Liver (tissue), 9 donors: ENCODE data around the gene CARD14. TPM values are rescaled to one million over a fixed set of nuclear protein-coding genes. Genes with fewer than 3 reads are reported as not detected.

Experiments
- DNase-seq: peaks from one replicate; pipeline ENCODE4 v3.0.0-alpha.2; 2017; ENCODE audit warnings: low spot score
- H3K27ac ChIP-seq, 2 donors: one replicate each; pipeline ENCODE4 v1.7.0; 2013; ENCODE audit warnings: inconsistent platforms in 2 of 2, low read length in 2 of 2, control low read depth in 1 of 2, low read depth in 1 of 2, mild to moderate bottlenecking in 1 of 2
- H3K27me3 ChIP-seq, 4 donors: one replicate each; pipeline versions ENCODE4 v1.6.1 to v1.7.0; 2013; ENCODE audit warnings: low read length in 3 of 4, inconsistent platforms in 1 of 4, mild to moderate bottlenecking in 1 of 4, moderate library complexity in 1 of 4; ENCODE audit not compliant: control insufficient read depth in 4 of 4, insufficient read depth in 4 of 4
- H3K36me3 ChIP-seq, 4 donors: one replicate each; pipeline versions ENCODE4 v1.6.1 to v1.7.0; 2013; ENCODE audit warnings: low read length in 3 of 4, mild to moderate bottlenecking in 3 of 4, low read depth in 1 of 4, moderate library complexity in 1 of 4; ENCODE audit not compliant: control insufficient read depth in 4 of 4, insufficient read depth in 3 of 4
- H3K4me1 ChIP-seq, 4 donors: one replicate each; pipeline versions ENCODE4 v1.6.1 to v1.7.0; 2013; ENCODE audit warnings: low read length in 3 of 4, mild to moderate bottlenecking in 3 of 4, moderate library complexity in 1 of 4; ENCODE audit not compliant: control insufficient read depth in 4 of 4, insufficient read depth in 4 of 4
- H3K4me3 ChIP-seq, 3 donors: one replicate each; pipeline versions ENCODE4 v1.6.1 to v1.7.0; 2013; ENCODE audit warnings: low read length in 3 of 3, control low read depth in 1 of 3, low read depth in 1 of 3, mild to moderate bottlenecking in 1 of 3
- H3K9ac ChIP-seq, 2 donors: one replicate each; pipeline ENCODE4 v1.7.0; 2013; ENCODE audit warnings: low read length in 2 of 2, mild to moderate bottlenecking in 2 of 2, moderate library complexity in 2 of 2, control low read depth in 1 of 2, low read depth in 1 of 2
- H3K9me3 ChIP-seq, 4 donors: one replicate each; pipeline versions ENCODE4 v1.6.1 to v1.7.0; 2013; ENCODE audit warnings: low read length in 3 of 4; ENCODE audit not compliant: control insufficient read depth in 4 of 4
- EGR1 ChIP-seq, 2 donors: IDR thresholded peaks; 2 replicates each; pipeline ENCODE4 v1.6.1; 2016 to 2018; ENCODE audit warnings: antibody characterized with exemption in 2 of 2, low read depth in 2 of 2
- FOXA1 ChIP-seq: IDR thresholded peaks from 2 replicates; pipeline ENCODE4 v1.6.1; 2016; ENCODE audit warnings: antibody characterized with exemption
- FOXA2 ChIP-seq: IDR thresholded peaks from 2 replicates; pipeline ENCODE4 v1.6.1; 2016; ENCODE audit warnings: antibody characterized with exemption
- GABPA ChIP-seq, 2 donors: IDR thresholded peaks in 1 of 2; conservative IDR thresholded peaks in 1 of 2; 2 replicates each; pipeline ENCODE4 v1.6.1; 2016; ENCODE audit warnings: antibody characterized with exemption in 2 of 2, mild to moderate bottlenecking in 1 of 2, moderate library complexity in 1 of 2
- HNF4A ChIP-seq, 2 donors: conservative IDR thresholded peaks; 2 replicates each; pipeline ENCODE4 v1.6.1; 2016; ENCODE audit warnings: antibody characterized with exemption in 2 of 2, mild to moderate bottlenecking in 2 of 2
- HNF4G ChIP-seq: IDR thresholded peaks from 2 replicates; pipeline ENCODE4 v1.6.1; 2016; ENCODE audit warnings: antibody characterized with exemption
- JUND ChIP-seq, 2 donors: IDR thresholded peaks; 2 replicates each; pipeline ENCODE4 v1.6.1; 2016; ENCODE audit warnings: antibody characterized with exemption in 2 of 2
- NR2F2 ChIP-seq: IDR thresholded peaks from 2 replicates; pipeline ENCODE4 v1.6.1; 2016; ENCODE audit warnings: antibody characterized with exemption
- RAD21 ChIP-seq, 2 donors: IDR thresholded peaks; 2 replicates each; pipeline ENCODE4 v1.6.1; 2016; ENCODE audit warnings: antibody characterized with exemption in 2 of 2, mild to moderate bottlenecking in 2 of 2
- RXRA ChIP-seq, 2 donors: IDR thresholded peaks; 2 replicates each; pipeline ENCODE4 v1.6.1; 2017 to 2018; ENCODE audit warnings: antibody characterized with exemption in 2 of 2, mild to moderate bottlenecking in 1 of 2
- SP1 ChIP-seq: IDR thresholded peaks from 2 replicates; pipeline ENCODE4 v1.6.1; 2018; ENCODE audit warnings: antibody characterized with exemption, mild to moderate bottlenecking
- TAF1 ChIP-seq: conservative IDR thresholded peaks from 2 replicates; pipeline ENCODE4 v1.6.1; 2016; ENCODE audit warnings: antibody characterized with exemption, mild to moderate bottlenecking
- YY1 ChIP-seq: IDR thresholded peaks from 2 replicates; pipeline ENCODE4 v1.6.1; 2016; ENCODE audit warnings: antibody characterized with exemption, mild to moderate bottlenecking
- WGBS: extraction: QIAGEN DNeasy Blood & Tissue Kit; methylation state at CpG from one replicate; pipeline ENCODE4 v1.1.7; 2013; 5-methylcytosine and 5-hydroxymethylcytosine counted together
- polyA plus RNA-seq, 2 donors: library from polyadenylated mRNA; stranded (reverse) in 1 of 2; unstranded in 1 of 2; fragments of 200-250 nt in 1 of 2; fragments of >200 nt in 1 of 2; fragmentation: Nextera tagmentation in 1 of 2; extraction: Ambion mirVana in 1 of 2; gene quantifications; one replicate each; pipeline versions ENCODE4 v1.2.1 to v1.2.3, GENCODE V29; 2013 to 2015
- total RNA-seq, 2 donors: library from RNA; depleted of rRNA; stranded (reverse); fragments of >200 nt; gene quantifications; one replicate each; pipeline ENCODE4 v1.2.3, GENCODE V29; 2014
- TF ChIP-seq, protein P1 (sequence below): IDR thresholded peaks from 2 replicates; pipeline ENCODE4 v1.6.1; 2016; ENCODE audit warnings: antibody characterized with exemption
- TF ChIP-seq, protein P2 (sequence below): IDR thresholded peaks from 2 replicates; pipeline ENCODE4 v1.6.1; 2016; ENCODE audit warnings: antibody characterized with exemption, mild to moderate bottlenecking
- TF ChIP-seq, protein P3 (sequence below): IDR thresholded peaks from 2 replicates; pipeline ENCODE4 v1.6.1; 2016; ENCODE audit warnings: antibody characterized with exemption
- TF ChIP-seq, protein P4 (sequence below): IDR thresholded peaks from 2 replicates; pipeline ENCODE4 v1.6.1; 2016; ENCODE audit warnings: antibody characterized with exemption
- TF ChIP-seq, protein P5 (sequence below): fragments of 150-350 bp; IDR thresholded peaks from 2 replicates; pipeline ENCODE4 v1.5.1; 2017; ENCODE audit warnings: improper control_type of control experiment, low read depth, low read length; ENCODE audit not compliant: missing input control
- donor health status: healthy.
- donor health status: healthy.
- donor health status: healthy.
- donor health status: healthy.
- donor health status: healthy.

Gene CARD14
- total and polyA plus RNA-seq, 4 donors, result 0.07 to 0.70 (median 0.29) TPM

DNA sequence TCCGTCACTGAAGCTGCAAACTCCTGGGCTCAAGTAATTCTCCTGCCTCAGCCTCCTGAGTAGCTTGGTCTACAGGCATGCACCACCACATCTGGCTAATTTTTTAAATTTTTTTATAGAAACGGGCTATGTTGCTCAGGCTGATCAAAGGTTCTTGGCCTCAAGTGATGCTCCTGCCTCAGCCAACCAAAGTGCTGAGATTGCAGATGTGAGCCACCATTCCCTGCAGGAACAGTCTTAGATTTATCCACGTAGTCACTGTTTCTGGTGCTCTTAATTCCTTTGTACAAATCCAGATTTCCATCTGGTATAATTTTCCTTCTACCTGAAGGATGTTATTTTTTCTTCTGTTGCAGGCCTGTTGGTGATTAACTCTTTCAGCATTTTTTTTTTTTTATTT, 63.4 kb downstream of the CARD14 start (continued):
- TF ChIP-seq FOXA1 (no peak), EGR1 (IDR thresholded peaks at IDR 0.05; ENCODE audit: low read depth in 2 of 2) (no peak), HNF4G (no peak)

DNA sequence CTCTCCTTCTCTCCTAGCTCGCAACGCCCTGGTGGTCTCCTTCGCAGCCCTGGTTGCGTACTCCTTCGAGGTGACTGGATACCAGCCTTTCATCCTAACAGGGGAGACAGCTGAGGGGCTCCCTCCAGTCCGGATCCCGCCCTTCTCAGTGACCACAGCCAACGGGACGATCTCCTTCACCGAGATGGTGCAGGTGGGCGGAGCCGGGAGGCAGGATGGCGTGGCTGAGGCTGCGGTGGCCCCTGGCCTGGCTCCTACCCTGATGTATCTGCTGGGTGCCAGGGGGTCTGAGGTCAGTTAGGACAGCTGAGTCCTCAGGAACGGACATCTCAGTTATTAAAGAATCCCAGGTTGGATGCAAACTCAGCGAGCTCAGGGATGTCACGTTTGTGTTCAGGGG, 67.1 kb downstream of the CARD14 start:
- Histone ChIP-seq H3K36me3 (peaks cover 3 to 33% (median 18%) of the 10 kb centered on the region in 4 donors), H3K4me1 (no peaks in the 10 kb centered on the region), H3K4me3 (no peak overlapping the region), H3K9me3 (peaks cover 0 to 7% (median 2%) of the 10 kb centered on the region in 4 donors), H3K27ac (no peak overlapping the region), H3K27me3 (no peaks in the 10 kb centered on the region), H3K9ac (no peak overlapping the region)
- 91% methylated on average over 17 of the region's 17 CpGs for WGBS
- DNase-seq, result no peak
- TF ChIP-seq SP1, result no peak
- TF ChIP-seq GABPA (IDR thresholded peaks at IDR 0.05 in 1 of 2, conservative IDR thresholded peaks at IDR 0.05 in 1 of 2), result no peak
- TF ChIP-seq, protein P1, sequence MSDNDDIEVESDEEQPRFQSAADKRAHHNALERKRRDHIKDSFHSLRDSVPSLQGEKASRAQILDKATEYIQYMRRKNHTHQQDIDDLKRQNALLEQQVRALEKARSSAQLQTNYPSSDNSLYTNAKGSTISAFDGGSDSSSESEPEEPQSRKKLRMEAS, result no peak
- TF ChIP-seq YY1, result no peak

DNA sequence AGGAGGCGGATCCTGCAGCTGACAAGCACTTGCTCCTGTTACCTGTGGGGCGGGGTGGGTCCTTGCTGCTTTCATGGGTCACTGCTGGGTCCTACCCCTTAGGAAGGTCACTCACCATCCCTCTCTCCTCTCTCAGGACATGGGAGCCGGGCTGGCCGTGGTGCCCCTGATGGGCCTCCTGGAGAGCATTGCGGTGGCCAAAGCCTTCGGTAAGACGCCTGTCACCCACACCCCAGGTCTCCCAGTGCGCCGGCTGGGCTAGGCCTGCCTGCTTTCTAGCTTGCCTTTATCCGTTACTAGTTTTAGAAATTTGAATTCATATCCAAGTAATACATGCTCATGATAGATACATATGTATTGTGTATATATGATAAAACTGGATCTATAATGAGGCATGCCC, 67.6 kb downstream of the CARD14 start:
- peaks cover 3 to 33% (median 19%) of the 10 kb centered on the region in 4 donors for H3K36me3 ChIP-seq
- no peak overlapping the region for H3K4me3 ChIP-seq
- no peak overlapping the region for H3K27ac ChIP-seq
- 96% methylated on average over 10 of the region's 10 CpGs for WGBS
- no peaks in the 10 kb centered on the region for H3K27me3 ChIP-seq
- no peaks in the 10 kb centered on the region for H3K4me1 ChIP-seq
- peaks cover 0 to 4% (median under 1%) of the 10 kb centered on the region in 4 donors for H3K9me3 ChIP-seq
- no peak overlapping the region for H3K9ac ChIP-seq
- no peak for TF ChIP-seq RAD21 (IDR thresholded peaks at IDR 0.05)
- no peak for TF ChIP-seq FOXA2
- TF ChIP-seq, protein P1, result no peak
- TF ChIP-seq SP1, result no peak
- no peak for TF ChIP-seq TAF1
- no peak for TF ChIP-seq JUND (IDR thresholded peaks at IDR 0.05)
- TF ChIP-seq, protein P2, sequence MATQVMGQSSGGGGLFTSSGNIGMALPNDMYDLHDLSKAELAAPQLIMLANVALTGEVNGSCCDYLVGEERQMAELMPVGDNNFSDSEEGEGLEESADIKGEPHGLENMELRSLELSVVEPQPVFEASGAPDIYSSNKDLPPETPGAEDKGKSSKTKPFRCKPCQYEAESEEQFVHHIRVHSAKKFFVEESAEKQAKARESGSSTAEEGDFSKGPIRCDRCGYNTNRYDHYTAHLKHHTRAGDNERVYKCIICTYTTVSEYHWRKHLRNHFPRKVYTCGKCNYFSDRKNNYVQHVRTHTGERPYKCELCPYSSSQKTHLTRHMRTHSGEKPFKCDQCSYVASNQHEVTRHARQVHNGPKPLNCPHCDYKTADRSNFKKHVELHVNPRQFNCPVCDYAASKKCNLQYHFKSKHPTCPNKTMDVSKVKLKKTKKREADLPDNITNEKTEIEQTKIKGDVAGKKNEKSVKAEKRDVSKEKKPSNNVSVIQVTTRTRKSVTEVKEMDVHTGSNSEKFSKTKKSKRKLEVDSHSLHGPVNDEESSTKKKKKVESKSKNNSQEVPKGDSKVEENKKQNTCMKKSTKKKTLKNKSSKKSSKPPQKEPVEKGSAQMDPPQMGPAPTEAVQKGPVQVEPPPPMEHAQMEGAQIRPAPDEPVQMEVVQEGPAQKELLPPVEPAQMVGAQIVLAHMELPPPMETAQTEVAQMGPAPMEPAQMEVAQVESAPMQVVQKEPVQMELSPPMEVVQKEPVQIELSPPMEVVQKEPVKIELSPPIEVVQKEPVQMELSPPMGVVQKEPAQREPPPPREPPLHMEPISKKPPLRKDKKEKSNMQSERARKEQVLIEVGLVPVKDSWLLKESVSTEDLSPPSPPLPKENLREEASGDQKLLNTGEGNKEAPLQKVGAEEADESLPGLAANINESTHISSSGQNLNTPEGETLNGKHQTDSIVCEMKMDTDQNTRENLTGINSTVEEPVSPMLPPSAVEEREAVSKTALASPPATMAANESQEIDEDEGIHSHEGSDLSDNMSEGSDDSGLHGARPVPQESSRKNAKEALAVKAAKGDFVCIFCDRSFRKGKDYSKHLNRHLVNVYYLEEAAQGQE, result no peak
- no peak for TF ChIP-seq NR2F2
- TF ChIP-seq, protein P3, sequence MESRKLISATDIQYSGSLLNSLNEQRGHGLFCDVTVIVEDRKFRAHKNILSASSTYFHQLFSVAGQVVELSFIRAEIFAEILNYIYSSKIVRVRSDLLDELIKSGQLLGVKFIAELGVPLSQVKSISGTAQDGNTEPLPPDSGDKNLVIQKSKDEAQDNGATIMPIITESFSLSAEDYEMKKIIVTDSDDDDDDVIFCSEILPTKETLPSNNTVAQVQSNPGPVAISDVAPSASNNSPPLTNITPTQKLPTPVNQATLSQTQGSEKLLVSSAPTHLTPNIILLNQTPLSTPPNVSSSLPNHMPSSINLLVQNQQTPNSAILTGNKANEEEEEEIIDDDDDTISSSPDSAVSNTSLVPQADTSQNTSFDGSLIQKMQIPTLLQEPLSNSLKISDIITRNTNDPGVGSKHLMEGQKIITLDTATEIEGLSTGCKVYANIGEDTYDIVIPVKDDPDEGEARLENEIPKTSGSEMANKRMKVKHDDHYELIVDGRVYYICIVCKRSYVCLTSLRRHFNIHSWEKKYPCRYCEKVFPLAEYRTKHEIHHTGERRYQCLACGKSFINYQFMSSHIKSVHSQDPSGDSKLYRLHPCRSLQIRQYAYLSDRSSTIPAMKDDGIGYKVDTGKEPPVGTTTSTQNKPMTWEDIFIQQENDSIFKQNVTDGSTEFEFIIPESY, result no peak
- no peak for TF ChIP-seq RXRA (IDR thresholded peaks at IDR 0.05)
- TF ChIP-seq GABPA (IDR thresholded peaks at IDR 0.05 in 1 of 2, conservative IDR thresholded peaks at IDR 0.05 in 1 of 2), result no peak
- TF ChIP-seq FOXA1, result no peak
- no peak for TF ChIP-seq EGR1 (IDR thresholded peaks at IDR 0.05; ENCODE audit: low read depth in 2 of 2)
- TF ChIP-seq HNF4G, result no peak
- TF ChIP-seq, protein P4, sequence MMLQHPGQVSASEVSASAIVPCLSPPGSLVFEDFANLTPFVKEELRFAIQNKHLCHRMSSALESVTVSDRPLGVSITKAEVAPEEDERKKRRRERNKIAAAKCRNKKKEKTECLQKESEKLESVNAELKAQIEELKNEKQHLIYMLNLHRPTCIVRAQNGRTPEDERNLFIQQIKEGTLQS, result no peak
- TF ChIP-seq, protein P5, sequence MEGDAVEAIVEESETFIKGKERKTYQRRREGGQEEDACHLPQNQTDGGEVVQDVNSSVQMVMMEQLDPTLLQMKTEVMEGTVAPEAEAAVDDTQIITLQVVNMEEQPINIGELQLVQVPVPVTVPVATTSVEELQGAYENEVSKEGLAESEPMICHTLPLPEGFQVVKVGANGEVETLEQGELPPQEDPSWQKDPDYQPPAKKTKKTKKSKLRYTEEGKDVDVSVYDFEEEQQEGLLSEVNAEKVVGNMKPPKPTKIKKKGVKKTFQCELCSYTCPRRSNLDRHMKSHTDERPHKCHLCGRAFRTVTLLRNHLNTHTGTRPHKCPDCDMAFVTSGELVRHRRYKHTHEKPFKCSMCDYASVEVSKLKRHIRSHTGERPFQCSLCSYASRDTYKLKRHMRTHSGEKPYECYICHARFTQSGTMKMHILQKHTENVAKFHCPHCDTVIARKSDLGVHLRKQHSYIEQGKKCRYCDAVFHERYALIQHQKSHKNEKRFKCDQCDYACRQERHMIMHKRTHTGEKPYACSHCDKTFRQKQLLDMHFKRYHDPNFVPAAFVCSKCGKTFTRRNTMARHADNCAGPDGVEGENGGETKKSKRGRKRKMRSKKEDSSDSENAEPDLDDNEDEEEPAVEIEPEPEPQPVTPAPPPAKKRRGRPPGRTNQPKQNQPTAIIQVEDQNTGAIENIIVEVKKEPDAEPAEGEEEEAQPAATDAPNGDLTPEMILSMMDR, result no peak
- no peak for TF ChIP-seq YY1
- no peak for TF ChIP-seq HNF4A (conservative IDR thresholded peaks at IDR 0.05)
- no peak for DNase-seq
